HepG2 (cell line): ENCODE data around the gene COG8. TPM values are rescaled to one million over a fixed set of nuclear protein-coding genes. Genes with fewer than 3 reads are reported as not detected.

Source experiments
- ATF1 ChIP-seq: IDR thresholded peaks from 2 replicates; pipeline ENCODE4 v1.6.1; 2016; ENCODE audit warnings: mild to moderate bottlenecking, control low read depth
- BRCA1 ChIP-seq: sonication (generic); formaldehyde crosslinking; IDR thresholded peaks from 2 replicates; pipeline ENCODE4 v1.4.0; 2020; ENCODE audit warnings: missing genetic modification reagents
- CCDC6 ChIP-seq: sonication (generic); formaldehyde crosslinking; IDR thresholded peaks from 2 replicates; pipeline ENCODE4 v1.8.1; 2022; ENCODE audit warnings: mild to moderate bottlenecking, missing genetic modification reagents, moderate library complexity
- CREB3 ChIP-seq: sonication (generic); formaldehyde crosslinking; IDR thresholded peaks from 2 replicates; pipeline ENCODE4 v1.5.0; 2020; ENCODE audit warnings: missing genetic modification reagents
- E2F5 ChIP-seq: sonication (generic); formaldehyde crosslinking; conservative IDR thresholded peaks from 2 replicates; pipeline ENCODE4 v1.4.0; 2020; ENCODE audit warnings: missing genetic modification reagents
- ETS1 ChIP-seq: sonication (generic); formaldehyde crosslinking; IDR thresholded peaks from 2 replicates; pipeline ENCODE4 v1.4.0; 2020; ENCODE audit warnings: missing genetic modification reagents
- FOXP4 ChIP-seq: sonication (generic); formaldehyde crosslinking; IDR thresholded peaks from 2 replicates; pipeline ENCODE4 v1.4.0; 2020; ENCODE audit warnings: missing genetic modification reagents
- GMEB2 ChIP-seq: IDR thresholded peaks from 2 replicates; pipeline ENCODE4 v1.6.1; 2016; ENCODE audit warnings: missing biosample characterization, missing genetic modification reagents, low read depth
- HNRNPLL ChIP-seq: fragments of 200-400 bp; formaldehyde crosslinking; IDR thresholded peaks from 2 replicates; pipeline ENCODE4 v1.6.1; 2017; ENCODE audit warnings: mild to moderate bottlenecking, low read depth, low read length; ENCODE audit not compliant: poor library complexity, severe bottlenecking
- PLRG1 ChIP-seq: fragments of 450-650 bp; conservative IDR thresholded peaks from 2 replicates; pipeline ENCODE4 v1.6.1; 2016
- RXRA ChIP-seq: sonication (generic); formaldehyde crosslinking; IDR thresholded peaks from 2 replicates; pipeline ENCODE4 v1.5.1; 2020; ENCODE audit warnings: missing genetic modification reagents
- TARDBP ChIP-seq: sonication (generic); formaldehyde crosslinking; IDR thresholded peaks from 2 replicates; pipeline ENCODE4 v1.8.0; 2022; ENCODE audit warnings: mild to moderate bottlenecking, missing genetic modification reagents
- TCF12 ChIP-seq, 2 experiments: fragments of 450-650 bp in 1 of 2; sonication (generic) in 1 of 2; formaldehyde crosslinking in 1 of 2; IDR thresholded peaks; 2 replicates each; pipeline versions ENCODE4 v1.6.1 to v1.8.0; 2017 to 2022; ENCODE audit warnings: antibody characterized with exemption in 1 of 2, mild to moderate bottlenecking in 1 of 2, missing genetic modification reagents in 1 of 2, moderate library complexity in 1 of 2
- WIZ ChIP-seq: sonication (generic); formaldehyde crosslinking; IDR thresholded peaks from 2 replicates; pipeline ENCODE4 v1.5.1; 2020; ENCODE audit warnings: mild to moderate bottlenecking, missing genetic modification reagents
- ZFP37 ChIP-seq: sonication (generic); formaldehyde crosslinking; IDR thresholded peaks from 2 replicates; pipeline ENCODE4 v1.4.0; 2020; ENCODE audit warnings: missing genetic modification reagents, borderline replicate concordance
- ZNF205 ChIP-seq: IDR thresholded peaks from 2 replicates; pipeline ENCODE4 v1.6.1; 2018; ENCODE audit warnings: missing biosample characterization, missing genetic modification reagents
- ZNF543 ChIP-seq: sonication (generic); formaldehyde crosslinking; IDR thresholded peaks from 2 replicates; pipeline ENCODE4 v1.4.0; 2020; ENCODE audit warnings: mild to moderate bottlenecking, missing genetic modification reagents
- ZNF546 ChIP-seq: sonication (generic); formaldehyde crosslinking; conservative IDR thresholded peaks from 2 replicates; pipeline ENCODE4 v1.8.1; 2023; ENCODE audit warnings: mild to moderate bottlenecking, missing genetic modification reagents
- ZNF615 ChIP-seq: sonication (generic); formaldehyde crosslinking; IDR thresholded peaks from 2 replicates; pipeline ENCODE4 v1.5.0; 2020; ENCODE audit warnings: mild to moderate bottlenecking, missing genetic modification reagents, borderline replicate concordance
- ZNF740 ChIP-seq: sonication (generic); formaldehyde crosslinking; IDR thresholded peaks from 2 replicates; pipeline ENCODE4 v1.4.0; 2020; ENCODE audit warnings: missing genetic modification reagents
- polyA plus RNA-seq, 8 experiments: library from polyadenylated mRNA; depleted of rRNA in 3 of 8; stranded (reverse) in 7 of 8; unstranded in 1 of 8; fragments of >200 nt; fragmentation: Illumina TruSeq in 4 of 8; extraction: Trizol in 4 of 8; gene quantifications; 2 replicates each; pipeline versions ENCODE4 v1.2.1 to v1.2.3, GENCODE V29; 2011 to 2016; ENCODE audit warnings: low read depth in 4 of 8, missing spikeins in 1 of 8, mixed read lengths in 1 of 8; ENCODE audit not compliant: insufficient read depth in 1 of 8
- total RNA-seq, 5 experiments: library from RNA; depleted of rRNA; stranded (reverse); fragments of >200 nt; fragmentation: Illumina TruSeq; extraction: Trizol; gene quantifications; 2 replicates each; pipeline ENCODE4 v1.2.3, GENCODE V29; 2016; ENCODE audit warnings: low read depth in 1 of 5

Gene COG8
- total and polyA plus RNA-seq, 2 of the 13 experiments (the other 11 are each of a cell fraction or from before 2014, with no cell fraction given): 45.5 to 52.1 TPM

- TF ChIP-seq FOXP4 (peak; percentile 81), WIZ (CRISPR knock-in tag) (peak; percentile 75; the same call in 1 of the 2 replicates), BRCA1 (peak; percentile 72; the same call in 1 of the 2 replicates), TARDBP (CRISPR knock-in tag) (peak; percentile 96), HNRNPLL (peak; percentile 80), GMEB2 (CRISPR knock-in tag) (peak; percentile 31; the same call in 1 of the 2 replicates), CCDC6 (0 out of 2 replicates have a peak, but pooled peaks have one; percentile 71), ZNF543 (CRISPR knock-in tag) (peak; percentile 65; the same call in 1 of the 2 replicates), ZNF546 (CRISPR knock-in tag) (peak; percentile 60), E2F5 (peak; percentile 25; the same call in 1 of the 2 replicates), ZNF740 (no peak), ZNF205 (CRISPR knock-in tag) (peak; percentile 87), RXRA (CRISPR knock-in tag) (peak; percentile 66; the same call in 1 of the 2 replicates), PLRG1 (no peak), ATF1 (CRISPR knock-in tag) (peak; percentile 87), ZNF615 (CRISPR knock-in tag) (peak; percentile 68; the same call in 1 of the 2 replicates), TCF12 (IDR thresholded peaks at IDR 0.05) (no peak), TCF12 (CRISPR knock-in tag; IDR thresholded peaks at IDR 0.05) (no peak), ZFP37 (CRISPR knock-in tag) (peak; percentile 88; the same call in 1 of the 2 replicates), ETS1 (CRISPR knock-in tag) (peak; percentile 91; the same call in 1 of the 2 replicates), CREB3 (CRISPR knock-in tag) (peak; percentile 65; the same call in 1 of the 2 replicates)
Observed at GRCh38 chr16:69339289-69340094, at the start of gene COG8, which contains the start of gene NIP7 (continued).
